ENCODE measurements around the gene NGB. TPM values are rescaled to one million over a fixed set of nuclear protein-coding genes. Genes with fewer than 3 reads are reported as not detected.

Gene NGB
- total RNA-seq, 4 donors from 2014 or later: 2.7 to 4.6 (median 3.6) TPM

GRCh38 chr14:77225254-77225653 lies 45.8 kb downstream of the NGB start:
- TF ChIP-seq CTCF (IDR thresholded peaks at IDR 0.05) (no peak), POLR2AphosphoS5 (IDR thresholded peaks at IDR 0.05) (no peak), POLR2A (IDR thresholded peaks at IDR 0.05; ENCODE audit: low read depth) (no peak), EP300 (IDR thresholded peaks at IDR 0.05) (no peak)
- no peaks in the 10 kb centered on the region for H3K4me1 ChIP-seq
- WGBS: 69% methylated on average over 8 of the region's 12 CpGs
- no peak overlapping the region for H3K4me3 ChIP-seq
- intact Hi-C loops (cut with DNase I): no loop called here
- H3K27ac ChIP-seq (replicated peaks in 1 of 4): no peak overlapping the region
- H3K9me3 ChIP-seq: no peaks in the 10 kb centered on the region
- DNase-seq (ENCODE audit: extremely low spot score): no peak
- no peaks in the 10 kb centered on the region for H3K36me3 ChIP-seq
- peaks cover 0 to 28% (median 0%) of the 10 kb centered on the region in 4 donors for H3K27me3 ChIP-seq

GRCh38 chr14:77224212-77224611 lies 46.8 kb downstream of the NGB start:
- intact Hi-C loops (cut with DNase I): no loop called here
- no peak overlapping the region for H3K4me3 ChIP-seq
- H3K4me1 ChIP-seq: no peaks in the 10 kb centered on the region
- WGBS: 46% methylated on average over 4 of the region's 4 CpGs
- H3K27ac ChIP-seq (replicated peaks in 1 of 4): no peak overlapping the region
- peaks cover 0 to 39% (median 0%) of the 10 kb centered on the region in 4 donors for H3K27me3 ChIP-seq
- no peak for DNase-seq (ENCODE audit: extremely low spot score)
- TF ChIP-seq CTCF (IDR thresholded peaks at IDR 0.05) (no peak), EP300 (IDR thresholded peaks at IDR 0.05) (no peak), POLR2A (IDR thresholded peaks at IDR 0.05; ENCODE audit: low read depth) (no peak), POLR2AphosphoS5 (IDR thresholded peaks at IDR 0.05) (no peak)
- H3K36me3 ChIP-seq: no peaks in the 10 kb centered on the region
- no peaks in the 10 kb centered on the region for H3K9me3 ChIP-seq

GRCh38 chr14:77222546-77223225 lies 48.3 kb downstream of the NGB start:
- Histone ChIP-seq H3K27me3 (peaks cover 0 to 50% (median 0%) of the 10 kb centered on the region in 4 donors), H3K4me1 (no peaks in the 10 kb centered on the region), H3K4me3 (no peak overlapping the region), H3K27ac (replicated peaks in 1 of 4) (no peak overlapping the region), H3K36me3 (no peaks in the 10 kb centered on the region), H3K9me3 (no peaks in the 10 kb centered on the region)
- WGBS: 55% methylated on average over 8 of the region's 10 CpGs
- intact Hi-C loops (cut with DNase I): no loop called here
- TF ChIP-seq POLR2A (IDR thresholded peaks at IDR 0.05; ENCODE audit: low read depth) (no peak), EP300 (IDR thresholded peaks at IDR 0.05) (no peak), CTCF (IDR thresholded peaks at IDR 0.05) (no peak), POLR2AphosphoS5 (IDR thresholded peaks at IDR 0.05) (no peak)
- DNase-seq (ENCODE audit: extremely low spot score): no peak

- Histone ChIP-seq H3K4me1 (no peaks in the 10 kb centered on the region), H3K27ac (replicated peaks in 1 of 4) (no peak overlapping the region), H3K27me3 (peaks cover 0 to 63% (median 0%) of the 10 kb centered on the region in 4 donors), H3K36me3 (no peaks in the 10 kb centered on the region), H3K9me3 (no peaks in the 10 kb centered on the region), H3K4me3 (no peak overlapping the region)
- TF ChIP-seq EP300 (IDR thresholded peaks at IDR 0.05) (no peak), POLR2A (IDR thresholded peaks at IDR 0.05; ENCODE audit: low read depth) (no peak), POLR2AphosphoS5 (IDR thresholded peaks at IDR 0.05) (no peak), CTCF (IDR thresholded peaks at IDR 0.05) (no peak)
- intact Hi-C loops (cut with DNase I): no loop called here
- no peak for DNase-seq (ENCODE audit: extremely low spot score)
- WGBS: 81% methylated on average over 18 of the region's 23 CpGs
Measured at GRCh38 chr14:77221241-77221871, 49.6 kb downstream of the NGB start.

Data from esophagus muscularis mucosa (tissue), 4 donors.